NCI-H1048 (cell line): ENCODE measurements around the gene ZNRF1.
"Not testable (repeated sequence)": the region's sequence is repeated elsewhere in the genome, so short reads cannot be mapped to it uniquely, and the experiment has no call there.

Experiments
- DNase-seq: peaks from one replicate; lab custom pipeline; 2025; lab: John Stamatoyannopoulos, UW

Gene ZNRF1

GRCh38 chr16:75079346-75079926, 80.6 kb downstream of the ZNRF1 start:
- no peak for DNase-seq

- no peak for DNase-seq
Measured at GRCh38 chr16:75080205-75081029, 81.6 kb downstream of the ZNRF1 start.

GRCh38 chr16:75081179-75081859, 82.5 kb downstream of the ZNRF1 start:
- DNase-seq: no peak

- DNase-seq: no peak
Measured at GRCh38 chr16:75083813-75084212, 85.0 kb downstream of the ZNRF1 start.

GRCh38 chr16:75085556-75085955, 86.7 kb downstream of the ZNRF1 start:
- DNase-seq: no peak

GRCh38 chr16:75086281-75086680, 87.5 kb downstream of the ZNRF1 start:
- no peak for DNase-seq

GRCh38 chr16:75086688-75087374, 88.0 kb downstream of the ZNRF1 start:
- DNase-seq: no peak

GRCh38 chr16:75087375-75087979, 88.7 kb downstream of the ZNRF1 start:
- no peak for DNase-seq

GRCh38 chr16:75088216-75088615, 89.4 kb downstream of the ZNRF1 start:
- no peak for DNase-seq

- DNase-seq: no peak
Measured at GRCh38 chr16:75088934-75089333, 90.1 kb downstream of the ZNRF1 start.

- DNase-seq: no peak
Measured at GRCh38 chr16:75089486-75090202, 90.8 kb downstream of the ZNRF1 start.

GRCh38 chr16:75090899-75091298, 92.1 kb downstream of the ZNRF1 start:
- not testable (repeated sequence) for DNase-seq

GRCh38 chr16:75091619-75092018, 92.8 kb downstream of the ZNRF1 start:
- DNase-seq: not testable (repeated sequence)

- DNase-seq: no peak
Measured at GRCh38 chr16:75092777-75093176, 94.0 kb downstream of the ZNRF1 start.

- DNase-seq: no peak
Measured at GRCh38 chr16:75093598-75094540, 95.0 kb downstream of the ZNRF1 start.

GRCh38 chr16:75095204-75095621, 96.4 kb downstream of the ZNRF1 start:
- no peak for DNase-seq

- no peak for DNase-seq
Measured at GRCh38 chr16:75096656-75097055, 97.8 kb downstream of the ZNRF1 start.

GRCh38 chr16:75097191-75097761, 98.5 kb downstream of the ZNRF1 start:
- DNase-seq: no peak

GRCh38 chr16:75097941-75098901, 99.4 kb downstream of the ZNRF1 start:
- no peak for DNase-seq
